MCF 10A (cell line): ENCODE measurements around the gene PRR12. TPM values are rescaled to one million over a fixed set of nuclear protein-coding genes. Genes with fewer than 3 reads are reported as not detected.

Experiments
- BruUV-seq: library from RNA; stranded (reverse); fragments of 400-500 nt; replicated peaks from 2 replicates; lab custom pipeline; 2021; lab: Mats Ljungman, UMichigan
- CTCF ChIA-PET: fragments of 300-600 bp; sonication (Branson Sonifier 250); formaldehyde crosslinking; extraction: SDS; loops from one replicate; lab custom pipeline; 2021; ENCODE audit warnings: antibody characterized with exemption, inconsistent platforms; lab: Yijun Ruan, JAX
- POLR2A ChIA-PET: fragments of 300-600, 350-650 bp; sonication (Branson Sonifier 250); formaldehyde crosslinking; extraction: SDS; loops from one replicate; lab custom pipeline; 2020; ENCODE audit warnings: antibody characterized with exemption, inconsistent platforms; lab: Yijun Ruan, JAX
- DNase-seq: peaks from one replicate; pipeline ENCODE4 v3.0.0-alpha.2; 2018; ENCODE audit not compliant: unreplicated experiment
- H3K27ac Mint-ChIP-seq: one replicate; pipeline ENCODE4 v1.8.0; 2022; ENCODE audit warnings: mild to moderate bottlenecking, low read depth, mixed read lengths; ENCODE audit not compliant: unreplicated experiment
- H3K27me3 Mint-ChIP-seq: one replicate; pipeline ENCODE4 v1.8.0; 2022; ENCODE audit warnings: mixed read lengths; ENCODE audit not compliant: insufficient read depth, unreplicated experiment
- H3K36me3 Mint-ChIP-seq: one replicate; pipeline ENCODE4 v1.8.0; 2022; ENCODE audit warnings: mild to moderate bottlenecking, moderate library complexity, mixed read lengths; ENCODE audit not compliant: insufficient read depth, unreplicated experiment
- H3K4me1 Mint-ChIP-seq: one replicate; pipeline ENCODE4 v1.8.0; 2022; ENCODE audit warnings: mixed read lengths; ENCODE audit not compliant: insufficient read depth, unreplicated experiment
- H3K4me3 Mint-ChIP-seq: one replicate; pipeline ENCODE4 v1.8.0; 2022; ENCODE audit warnings: mild to moderate bottlenecking, moderate library complexity, mixed read lengths; ENCODE audit not compliant: unreplicated experiment
- H3K9me3 Mint-ChIP-seq: one replicate; pipeline ENCODE4 v1.8.0; 2022; ENCODE audit warnings: mixed read lengths; ENCODE audit not compliant: unreplicated experiment
- intact Hi-C: fragments of 100-400 bp; cut with micrococcal nuclease; formaldehyde crosslinking; loops from 2 replicates; pipeline ENCODE4 v1.14.1; 2022
- total RNA-seq: library from RNA; stranded (reverse); gene quantifications from 2 replicates; pipeline ENCODE4 v1.2.3, GENCODE V29; 2022
- TF ChIP-seq, protein P1 (sequence below): fragments of 200-600 bp; IDR thresholded peaks from one replicate; pipeline ENCODE4 v1.8.0; 2022; ENCODE audit warnings: antibody characterized with exemption, mild to moderate bottlenecking; ENCODE audit not compliant: unreplicated experiment

Gene PRR12
- total RNA-seq, 1 experiment from 2014 or later: 19.0 TPM

DNA sequence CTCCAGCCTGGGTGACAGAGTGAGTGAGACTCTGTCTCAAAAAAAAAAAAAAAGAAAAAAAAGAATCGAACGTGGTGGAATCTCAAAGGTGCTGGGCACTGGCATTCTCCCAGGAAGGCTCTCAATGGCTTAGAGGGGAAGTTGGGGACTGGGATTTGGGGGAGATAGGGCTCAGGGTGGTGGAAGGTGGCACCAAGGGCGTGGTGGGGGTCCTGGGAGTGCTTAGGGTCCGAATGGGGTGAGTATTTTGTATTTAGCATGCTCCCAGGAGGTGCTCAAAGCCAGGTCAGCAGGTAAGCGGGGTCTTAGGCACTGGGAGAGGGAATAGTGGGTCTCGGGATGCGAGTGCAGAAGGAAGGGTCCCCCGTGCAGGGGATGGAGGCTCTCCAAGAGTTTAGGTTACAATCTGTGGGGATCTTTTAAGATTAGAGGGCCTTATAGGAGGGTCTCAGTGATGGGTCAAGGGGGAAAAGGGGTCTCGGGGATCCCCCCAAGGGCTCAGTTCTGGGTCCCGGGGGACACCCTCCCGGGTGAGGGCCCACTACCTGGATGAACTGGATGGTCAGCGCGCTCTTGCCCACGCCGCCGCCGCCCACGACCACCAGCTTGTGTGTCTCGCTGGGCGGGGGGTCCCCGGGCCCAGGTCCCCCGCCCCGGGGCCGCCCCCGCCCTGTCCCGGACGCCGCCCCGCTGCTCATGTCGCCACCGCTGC lies 48.6 kb downstream of the PRR12 start:
- Mint-ChIP-seq H3K4me3 (peak overlapping the region; percentile 84), H3K4me1 (peaks cover 41% of the 10 kb centered on the region), H3K9me3 (no peaks in the 10 kb centered on the region), H3K27me3 (no peaks in the 10 kb centered on the region), H3K36me3 (peaks cover 31% of the 10 kb centered on the region), H3K27ac (peak overlapping the region; percentile 95)
- DNase-seq: no peak
- ChIA-PET POLR2A (interaction anchor here (0.6 to 7.5 kb wide), 20 partner anchors 8 to 936 kb away, joined by 3 to 167 read pairs (median 8); partner anchors contain the start of genes AKT1S1, ALDH16A1, AP2A1 and ATF5), CTCF (interaction anchor here (0.6 to 1.2 kb wide), 6 partner anchors 32 to 70 kb away, joined by 3 to 4 read pairs (median 3); no protein-coding TSS in a partner anchor)
- BruUV-seq: no TSS peak
- TF ChIP-seq, protein P1, sequence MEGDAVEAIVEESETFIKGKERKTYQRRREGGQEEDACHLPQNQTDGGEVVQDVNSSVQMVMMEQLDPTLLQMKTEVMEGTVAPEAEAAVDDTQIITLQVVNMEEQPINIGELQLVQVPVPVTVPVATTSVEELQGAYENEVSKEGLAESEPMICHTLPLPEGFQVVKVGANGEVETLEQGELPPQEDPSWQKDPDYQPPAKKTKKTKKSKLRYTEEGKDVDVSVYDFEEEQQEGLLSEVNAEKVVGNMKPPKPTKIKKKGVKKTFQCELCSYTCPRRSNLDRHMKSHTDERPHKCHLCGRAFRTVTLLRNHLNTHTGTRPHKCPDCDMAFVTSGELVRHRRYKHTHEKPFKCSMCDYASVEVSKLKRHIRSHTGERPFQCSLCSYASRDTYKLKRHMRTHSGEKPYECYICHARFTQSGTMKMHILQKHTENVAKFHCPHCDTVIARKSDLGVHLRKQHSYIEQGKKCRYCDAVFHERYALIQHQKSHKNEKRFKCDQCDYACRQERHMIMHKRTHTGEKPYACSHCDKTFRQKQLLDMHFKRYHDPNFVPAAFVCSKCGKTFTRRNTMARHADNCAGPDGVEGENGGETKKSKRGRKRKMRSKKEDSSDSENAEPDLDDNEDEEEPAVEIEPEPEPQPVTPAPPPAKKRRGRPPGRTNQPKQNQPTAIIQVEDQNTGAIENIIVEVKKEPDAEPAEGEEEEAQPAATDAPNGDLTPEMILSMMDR: no peak
- intact Hi-C loops: loop anchor here (1.0 to 2.0 kb wide), 4 partner anchors 37 to 143 kb away; partner anchors contain the start of genes NOSIP, PRRG2 and RPS11

DNA sequence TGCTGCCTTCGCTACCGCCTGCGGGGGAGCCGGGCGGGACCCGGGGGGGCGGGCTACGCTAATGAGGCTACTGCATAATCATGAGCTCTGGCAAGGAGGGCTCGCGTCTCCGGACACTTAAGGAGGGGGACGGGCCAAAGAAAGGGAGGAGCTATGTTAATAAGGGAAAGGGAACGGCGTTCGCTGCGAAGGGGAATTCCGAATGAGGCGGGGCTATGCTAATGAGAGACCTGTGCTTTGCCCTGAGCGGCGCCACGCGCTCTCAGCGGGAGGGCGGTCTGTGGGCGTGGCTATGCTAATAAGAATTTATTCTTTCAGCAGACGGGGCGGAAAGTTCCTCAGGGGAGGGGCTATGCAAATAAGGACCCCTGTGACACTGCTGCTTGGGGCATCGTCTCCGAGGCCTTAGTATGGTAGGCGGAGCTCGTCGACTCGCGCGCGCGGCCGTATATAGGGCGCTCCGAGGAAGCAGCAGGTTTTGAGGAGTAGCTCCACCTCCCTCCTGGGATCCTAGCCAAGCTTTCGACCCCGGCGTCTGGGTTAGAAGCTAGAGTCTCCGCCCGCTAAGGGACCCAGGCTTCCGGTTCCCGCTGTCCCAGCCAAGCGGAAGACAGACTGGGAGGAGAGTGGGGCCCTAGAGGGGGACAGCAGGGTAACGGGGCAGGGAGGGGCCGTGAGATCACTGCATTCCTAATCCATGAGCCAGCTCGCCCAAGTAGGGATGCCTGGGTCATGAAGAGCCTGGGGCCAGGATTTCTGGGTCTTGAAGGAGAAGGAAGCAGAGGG lies 49.3 kb downstream of the PRR12 start, which contains the start of gene RRAS:
Gene RRAS (minus strand): TSS at position 31 of the 786 bp plus-strand sequence. CDS start 45 bp downstream, outside the sequence.
- DNase-seq: peak; percentile 100
- ChIA-PET POLR2A (interaction anchor here (0.6 to 7.5 kb wide), 32 partner anchors 9 to 937 kb away, joined by 3 to 167 read pairs (median 4); partner anchors contain the start of genes AKT1S1, ALDH16A1, AP2A1 and ATF5), CTCF (interaction anchor here (0.6 to 1.2 kb wide), 9 partner anchors 28 to 196 kb away, joined by 3 to 5 read pairs (median 3); no protein-coding TSS in a partner anchor)
- peak within 1 kb of the TSS; percentile 84 for H3K4me3 Mint-ChIP-seq
- H3K36me3 Mint-ChIP-seq: peaks cover 31% of the 10 kb centered on the region
- peak within 1 kb of the TSS; percentile 100 for H3K27ac Mint-ChIP-seq
- no peaks in the 10 kb centered on the region for H3K9me3 Mint-ChIP-seq
- peaks cover 44% of the 10 kb centered on the region for H3K4me1 Mint-ChIP-seq
- TF ChIP-seq, protein P1: no peak
- intact Hi-C loops: loop anchor here (1.0 to 2.0 kb wide), 4 partner anchors 36 to 144 kb away; partner anchors contain the start of genes NOSIP, PRRG2 and RPS11
- no TSS peak for BruUV-seq
- H3K27me3 Mint-ChIP-seq: no peaks in the 10 kb centered on the region

DNA sequence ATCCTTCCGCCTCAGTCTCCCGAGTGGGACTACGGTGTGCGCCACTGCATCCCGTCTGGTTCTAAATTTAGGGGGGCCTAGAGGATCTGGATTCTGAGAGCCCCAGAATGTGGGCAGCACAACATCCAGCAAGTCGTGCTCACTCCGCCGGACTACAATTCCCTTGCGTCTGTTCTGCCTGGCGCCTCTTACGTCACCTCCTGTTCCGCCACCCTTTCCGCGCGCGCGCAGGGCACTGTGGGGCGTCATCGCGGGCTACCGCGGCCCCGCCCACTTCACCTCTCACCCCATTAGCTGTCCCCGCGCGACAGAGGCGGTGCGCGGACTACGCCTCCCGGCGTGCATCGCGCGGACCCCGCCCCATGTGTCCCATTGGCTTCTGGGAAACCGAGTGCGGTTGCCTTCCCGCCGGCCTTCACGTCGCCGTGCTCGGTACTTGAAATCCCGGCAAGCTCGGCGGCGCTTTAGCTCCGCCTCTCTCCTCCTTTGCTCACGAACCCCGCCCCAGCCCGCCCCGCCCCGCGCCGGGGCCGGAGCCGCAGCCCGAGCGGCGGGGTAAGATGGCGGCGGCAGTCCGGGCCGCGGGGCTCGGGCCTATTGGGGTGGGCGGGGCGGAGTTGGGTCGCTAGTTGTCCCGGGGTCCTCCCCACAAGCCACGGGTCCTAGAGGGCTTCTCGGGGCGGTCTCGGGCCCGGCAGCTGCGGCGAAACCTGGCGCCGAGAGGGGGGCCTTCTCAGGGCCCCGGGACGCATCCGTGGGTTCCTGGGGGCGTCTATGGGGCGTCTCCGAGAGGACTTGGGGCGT lies 50.9 kb downstream of the PRR12 start, which contains the start of gene SCAF1:
Gene SCAF1 (plus strand): TSS at position 522 of the 804 bp plus-strand sequence. CDS start 2,818 bp downstream, outside the sequence.
- ChIA-PET POLR2A (interaction anchor here (0.6 to 7.5 kb wide), 23 partner anchors 11 to 648 kb away, joined by 3 to 167 read pairs (median 7); partner anchors contain the start of genes AKT1S1, ALDH16A1, AP2A1 and BCL2L12), CTCF (interaction anchor here (0.6 to 3.4 kb wide), 4 partner anchors 31 to 121 kb away, joined by 3 to 19 read pairs (median 4); partner anchors contain the start of gene TSKS)
- no TSS peak for BruUV-seq
- Mint-ChIP-seq H3K36me3 (peaks cover 18% of the 10 kb centered on the region), H3K27ac (peak within 1 kb of the TSS; percentile 100), H3K4me1 (peaks cover 44% of the 10 kb centered on the region), H3K9me3 (no peaks in the 10 kb centered on the region), H3K27me3 (no peaks in the 10 kb centered on the region), H3K4me3 (peak within 1 kb of the TSS; percentile 84)
- intact Hi-C loops: loop anchor here (1.0 to 2.0 kb wide), 2 partner anchors 23 to 61 kb away; partner anchors contain the start of genes BCL2L12, IRF3, NOSIP and PRRG2
- TF ChIP-seq, protein P1: no peak
- DNase-seq: peak; percentile 99
